K562 (cell line): ENCODE results near the gene WFDC2. TPM values are rescaled to one million over a fixed set of nuclear protein-coding genes. Genes with fewer than 3 reads are reported as not detected.

Source experiments
- ATAC-seq: fragments of 200-7000 bp; cut with Tn5 transposase; 3 replicates; pipeline ENCODE4 v1.9.1; 2020; ENCODE audit warnings: moderate library complexity
- BruUV-seq: library from RNA; stranded (reverse); fragments of 400-500 nt; replicated peaks from 2 replicates; lab custom pipeline; 2021; lab: Mats Ljungman, UMichigan
- CTCF ChIA-PET: fragments of 300-600 bp; formaldehyde crosslinking; extraction: SDS; loops from one replicate; lab custom pipeline; 2021; ENCODE audit warnings: low intra/inter-chr PET ratio; lab: Yijun Ruan, JAX
- POLR2A ChIA-PET: fragments of 300-600, 350-650 bp; sonication (Branson Sonifier 250); formaldehyde crosslinking; extraction: SDS; loops from one replicate; lab custom pipeline; 2021; ENCODE audit warnings: antibody characterized with exemption, inconsistent platforms; lab: Yijun Ruan, JAX
- DNase-seq, 4 experiments: peaks; one replicate each; pipeline versions ENCODE4 v3.0.0 to v3.0.0-alpha.2; 2011 to 2018; ENCODE audit warnings: low spot score in 3 of 4, mixed read lengths in 3 of 4; ENCODE audit errors: extremely low read depth in 1 of 4
- FAIRE-seq: peaks from 2 replicates; lab custom pipeline; 2011; peaks lifted over from hg19 to GRCh38; lab: Jason Lieb, UNC
- H2AFZ ChIP-seq: 2 replicates; pipeline ENCODE4 v1.6.0; 2011; ENCODE audit warnings: low read depth, low read length, control low read depth, inconsistent platforms
- H3K27ac ChIP-seq: fragments of 200-600 bp; 3 replicates; pipeline ENCODE4 v1.8.0; 2011; ENCODE audit warnings: low read depth, mild to moderate bottlenecking, control low read depth, inconsistent platforms, low read length, moderate library complexity, mixed read lengths; ENCODE audit errors: extremely low read depth
- H3K27me3 ChIP-seq, 2 experiments: fragments of 300-600 bp in 1 of 2; 2 replicates in 1 of 2; 3 replicates in 1 of 2; pipeline versions ENCODE4 v1.6.0 to v1.8.0; 2011; ENCODE audit warnings: inconsistent platforms in 2 of 2, low read length in 2 of 2, mild to moderate bottlenecking in 1 of 2, mixed read lengths in 1 of 2, moderate library complexity in 1 of 2; ENCODE audit not compliant: control insufficient read depth in 2 of 2, insufficient read depth in 2 of 2
- H3K36me3 ChIP-seq: fragments of 300-600 bp; 3 replicates; pipeline ENCODE4 v1.8.0; 2011; ENCODE audit warnings: mild to moderate bottlenecking, low read length, inconsistent platforms; ENCODE audit not compliant: control insufficient read depth, insufficient read depth
- H3K4me1 ChIP-seq, 2 experiments: fragments of 200-600 bp in 1 of 2; replicated peaks in 1 of 2; 2 replicates in 1 of 2; 3 replicates in 1 of 2; pipeline versions ENCODE4 v1.5.1 to v1.8.0; 2011; ENCODE audit warnings: inconsistent platforms in 2 of 2, low read length in 2 of 2, mild to moderate bottlenecking in 1 of 2, mixed read lengths in 1 of 2, moderate library complexity in 1 of 2; ENCODE audit not compliant: control insufficient read depth in 2 of 2, insufficient read depth in 2 of 2
- H3K4me2 ChIP-seq: 2 replicates; pipeline ENCODE4 v1.6.1; 2011; ENCODE audit warnings: low read length, control low read depth, inconsistent platforms, mixed read lengths; ENCODE audit not compliant: insufficient read depth
- H3K4me3 ChIP-seq: fragments of 200-600 bp; sonication (generic), shearing (Covaris generic); 2 replicates; pipeline ENCODE4 v1.5.1; 2016; ENCODE audit warnings: control low read depth, inconsistent platforms
- H3K79me2 ChIP-seq: fragments of 200-600 bp; 3 replicates; pipeline ENCODE4 v1.8.0; 2011; ENCODE audit warnings: low read length, inconsistent platforms; ENCODE audit not compliant: control insufficient read depth, insufficient read depth
- H3K9ac ChIP-seq, 2 experiments: 2 replicates each; pipeline versions ENCODE4 v1.6.0 to v1.6.1; 2011; ENCODE audit warnings: low read depth in 2 of 2, low read length in 2 of 2, control low read depth in 1 of 2, inconsistent platforms in 1 of 2, mild to moderate bottlenecking in 1 of 2, mixed read lengths in 1 of 2; ENCODE audit not compliant: insufficient read depth in 1 of 2
- H3K9me1 ChIP-seq: one replicate; pipeline ENCODE4 v1.6.0; 2011; ENCODE audit warnings: inconsistent platforms, mild to moderate bottlenecking, low read length, moderate library complexity; ENCODE audit not compliant: control insufficient read depth, insufficient read depth
- H3K9me3 ChIP-seq: replicated peaks from 2 replicates; pipeline ENCODE4 v1.5.1; 2011; ENCODE audit warnings: low read depth, low read length, inconsistent platforms; ENCODE audit not compliant: control insufficient read depth, insufficient read depth
- H4K20me1 ChIP-seq: replicated peaks from 2 replicates; pipeline ENCODE4 v1.6.1; 2011; ENCODE audit warnings: low read length, inconsistent platforms, mixed read lengths; ENCODE audit not compliant: control insufficient read depth, insufficient read depth
- TFAM ChIP-seq: fragments of 250-450 bp; sonication (Bioruptor Pico); conservative IDR thresholded peaks from 2 replicates; pipeline ENCODE4 v1.5.0; 2021; ENCODE audit warnings: mild to moderate bottlenecking, moderate library complexity
- WGBS: fragments of 100-300 bp; shearing (Covaris generic); methylation state at CpG from one replicate; pipeline ENCODE4 v1.1.6; 2016; ENCODE audit warnings: low coverage, mixed read lengths; ENCODE audit not compliant: insufficient coverage; ENCODE audit errors: missing lambda C conversion rate; 5-methylcytosine and 5-hydroxymethylcytosine counted together
- in situ Hi-C: fragments of 300-500 bp; cut with MboI; formaldehyde crosslinking; loops from 4 replicates; pipeline ENCODE4 v1.15.0; 2018; ENCODE audit warnings: inconsistent platforms, mixed read lengths
- intact Hi-C: fragments of 100-400 bp; cut with micrococcal nuclease; formaldehyde crosslinking; loops from 2 replicates; pipeline ENCODE4 v1.14.2; 2022
- polyA plus RNA-seq, 8 experiments: library from polyadenylated mRNA; depleted of rRNA in 4 of 8; stranded (reverse) in 5 of 8; unstranded in 3 of 8; fragments of >200 nt; fragmentation: Nextera tagmentation in 2 of 8; fragmentation: Illumina TruSeq in 1 of 8; extraction: Ambion mirVana in 2 of 8; extraction: Trizol in 1 of 8; gene quantifications; 2 replicates each; pipeline versions ENCODE4 v1.2.1 to v1.2.3, GENCODE V29; 2011 to 2014; ENCODE audit warnings: inconsistent platforms in 1 of 8, missing spikeins in 1 of 8
- total RNA-seq, 7 experiments: library from RNA; depleted of rRNA in 6 of 7; stranded (reverse); fragments of >200 nt in 6 of 7; fragmentation: Illumina TruSeq in 2 of 7; extraction: Trizol in 2 of 7; gene quantifications; 2 replicates each; pipeline versions ENCODE4 v1.2.1 to v1.2.3, GENCODE V29; 2011 to 2021; ENCODE audit warnings: low replicate concordance in 1 of 7
- TF ChIP-seq, protein P1 (sequence below), 2 experiments: fragments of 450-650 bp; formaldehyde crosslinking in 1 of 2; IDR thresholded peaks; 2 replicates each; pipeline versions ENCODE4 v1.4.0 to v1.6.1; 2014 to 2020; ENCODE audit warnings: mild to moderate bottlenecking in 2 of 2, borderline replicate concordance in 1 of 2, low read depth in 1 of 2

WFDC2 gene
- total and polyA plus RNA-seq, 9 of the 15 experiments (the other 6 are each of a cell fraction or from before 2014, with no cell fraction given): not detected

DNA sequence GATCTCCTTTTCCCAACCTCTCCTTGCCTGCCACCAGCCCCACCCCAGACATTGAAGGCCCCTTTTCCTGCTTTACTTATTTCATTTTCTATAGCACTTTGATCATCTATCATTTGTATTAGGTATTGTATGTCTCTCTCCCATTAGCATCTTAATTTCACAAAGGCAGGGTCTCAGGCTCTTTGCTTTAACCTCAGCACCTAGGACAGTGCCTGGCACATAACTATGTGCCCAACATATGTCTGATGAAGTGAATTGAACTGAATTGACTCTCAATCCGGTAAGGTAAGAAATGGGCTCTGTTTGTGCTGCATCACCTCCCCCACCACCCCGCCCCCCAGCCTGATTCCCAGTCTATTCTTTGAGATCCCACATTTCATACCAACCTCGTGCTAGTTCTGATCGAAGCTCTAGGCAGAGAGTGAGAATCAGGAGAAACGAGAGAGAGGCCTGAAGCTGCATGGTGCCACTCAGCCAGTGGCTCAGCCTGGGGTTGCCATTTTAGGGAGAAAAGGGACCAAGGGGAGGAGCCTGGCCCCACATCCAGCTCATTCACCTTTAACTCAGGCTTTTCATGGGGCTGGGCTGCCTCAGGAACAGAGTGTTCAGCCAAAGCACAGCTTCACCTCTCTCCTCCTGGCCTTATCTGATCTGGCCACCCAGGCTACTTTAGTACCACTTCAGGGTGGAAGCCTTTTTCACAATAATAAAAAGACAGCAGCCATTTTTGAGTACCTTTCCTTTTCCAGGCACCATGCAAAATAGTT is 45.8 kb downstream of the WFDC2 start, which contains the start of gene SPINT3:
Gene SPINT3 (minus strand): TSS at position 476 of the 767 bp plus-strand sequence. CDS start 14 bp downstream, at position 462.
- TF ChIP-seq, protein P1, sequence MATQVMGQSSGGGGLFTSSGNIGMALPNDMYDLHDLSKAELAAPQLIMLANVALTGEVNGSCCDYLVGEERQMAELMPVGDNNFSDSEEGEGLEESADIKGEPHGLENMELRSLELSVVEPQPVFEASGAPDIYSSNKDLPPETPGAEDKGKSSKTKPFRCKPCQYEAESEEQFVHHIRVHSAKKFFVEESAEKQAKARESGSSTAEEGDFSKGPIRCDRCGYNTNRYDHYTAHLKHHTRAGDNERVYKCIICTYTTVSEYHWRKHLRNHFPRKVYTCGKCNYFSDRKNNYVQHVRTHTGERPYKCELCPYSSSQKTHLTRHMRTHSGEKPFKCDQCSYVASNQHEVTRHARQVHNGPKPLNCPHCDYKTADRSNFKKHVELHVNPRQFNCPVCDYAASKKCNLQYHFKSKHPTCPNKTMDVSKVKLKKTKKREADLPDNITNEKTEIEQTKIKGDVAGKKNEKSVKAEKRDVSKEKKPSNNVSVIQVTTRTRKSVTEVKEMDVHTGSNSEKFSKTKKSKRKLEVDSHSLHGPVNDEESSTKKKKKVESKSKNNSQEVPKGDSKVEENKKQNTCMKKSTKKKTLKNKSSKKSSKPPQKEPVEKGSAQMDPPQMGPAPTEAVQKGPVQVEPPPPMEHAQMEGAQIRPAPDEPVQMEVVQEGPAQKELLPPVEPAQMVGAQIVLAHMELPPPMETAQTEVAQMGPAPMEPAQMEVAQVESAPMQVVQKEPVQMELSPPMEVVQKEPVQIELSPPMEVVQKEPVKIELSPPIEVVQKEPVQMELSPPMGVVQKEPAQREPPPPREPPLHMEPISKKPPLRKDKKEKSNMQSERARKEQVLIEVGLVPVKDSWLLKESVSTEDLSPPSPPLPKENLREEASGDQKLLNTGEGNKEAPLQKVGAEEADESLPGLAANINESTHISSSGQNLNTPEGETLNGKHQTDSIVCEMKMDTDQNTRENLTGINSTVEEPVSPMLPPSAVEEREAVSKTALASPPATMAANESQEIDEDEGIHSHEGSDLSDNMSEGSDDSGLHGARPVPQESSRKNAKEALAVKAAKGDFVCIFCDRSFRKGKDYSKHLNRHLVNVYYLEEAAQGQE (IDR thresholded peaks at IDR 0.05; ENCODE audit: borderline replicate concordance): peak; percentile 39
- TF ChIP-seq, protein P1 (CRISPR knock-in tag; IDR thresholded peaks at IDR 0.05; ENCODE audit: low read depth): no peak
- no peak for TF ChIP-seq TFAM (CRISPR knock-in tag)
- TF ChIP-seq, all 486 proteins: peak for 1
- POLR2A ChIA-PET: interaction anchor here (1.5 kb wide), 1 partner anchor 9 kb away, joined by 5 read pairs; no protein-coding TSS in a partner anchor
- Histone ChIP-seq H3K27ac (no peak within 1 kb of the TSS), H2AFZ (no peak within 1 kb of the TSS), H3K27me3 (peaks cover 0 to 3% of the 10 kb centered on the region in 2 experiments; a peak in 1 of 5 replicates), H3K9me3 (no peaks in the 10 kb centered on the region), H3K4me1 (no peaks in the 10 kb centered on the region), H3K9me1 (no peaks in the 10 kb centered on the region), H3K36me3 (no peaks in the 10 kb centered on the region), H3K9ac (no peak within 1 kb of the TSS), H3K4me2 (no peak within 1 kb of the TSS), H3K79me2 (no peaks in the 10 kb centered on the region), H4K20me1 (no peaks in the 10 kb centered on the region), H3K4me3 (no peak within 1 kb of the TSS)
- CTCF ChIA-PET: no interaction called here
- ATAC-seq: no peak
- in situ Hi-C loops (no loop called here), intact Hi-C loops (no loop called here)
- WGBS: 7% methylated on average over 5 of the region's 5 CpGs
- FAIRE-seq: no peak
- no TSS peak for BruUV-seq
- no peak for DNase-seq
